Gastrocnemius medialis (tissue), 4 donors: ENCODE results near the gene LMBR1. TPM values are rescaled to one million over a fixed set of nuclear protein-coding genes. Genes with fewer than 3 reads are reported as not detected.

ENCODE experiments used
- ATAC-seq, 2 donors: fragments of 150-250 bp; one replicate each; pipeline ENCODE4 v1.9.1; 2016
- DNase-seq, 2 donors: peaks; one replicate each; pipeline ENCODE4 v3.0.0-alpha.2; 2019
- H3K27ac ChIP-seq, 4 donors: fragments of 200-600 bp; sonication (generic); 1 replicate in 1 of 4; 2 replicates in 3 of 4; pipeline ENCODE4 v1.5.1; 2016 to 2018; ENCODE audit warnings: mild to moderate bottlenecking in 2 of 4, moderate library complexity in 1 of 4
- H3K27me3 ChIP-seq, 3 donors: fragments of 200-600 bp; sonication (generic) in 2 of 3; 1 replicate in 1 of 3; 2 replicates in 2 of 3; pipeline versions ENCODE4 v1.5.1 to v1.6.0; 2016 to 2019; ENCODE audit warnings: mild to moderate bottlenecking in 1 of 3, moderate library complexity in 1 of 3
- H3K36me3 ChIP-seq, 2 donors: fragments of 200-600 bp; sonication (generic) in 1 of 2; one replicate each; pipeline ENCODE4 v1.5.1; 2017 to 2018
- H3K4me1 ChIP-seq, 2 donors: fragments of 200-600 bp; sonication (generic) in 1 of 2; one replicate each; pipeline ENCODE4 v1.5.1; 2016 to 2017; ENCODE audit warnings: mild to moderate bottlenecking in 2 of 2
- H3K4me3 ChIP-seq, 4 donors: fragments of 200-600 bp; sonication (generic) in 3 of 4; 1 replicate in 1 of 4; 2 replicates in 3 of 4; pipeline ENCODE4 v1.5.1; 2016 to 2019; ENCODE audit warnings: mild to moderate bottlenecking in 2 of 4
- H3K9me3 ChIP-seq, 3 donors: fragments of 200-600 bp; sonication (generic) in 2 of 3; 1 replicate in 1 of 3; 2 replicates in 2 of 3; pipeline ENCODE4 v1.5.1; 2016 to 2019
- CTCF ChIP-seq, 5 experiments: fragments of 450-650 bp in 3 of 5; fragments of 200-600 bp in 2 of 5; sonication (generic) in 2 of 5; IDR thresholded peaks in 4 of 5; conservative IDR thresholded peaks in 1 of 5; 1 replicate in 4 of 5; 2 replicates in 1 of 5; pipeline ENCODE4 v1.5.1; 2016 to 2019; ENCODE audit warnings: antibody characterized with exemption in 5 of 5, mild to moderate bottlenecking in 3 of 5, moderate library complexity in 3 of 5
- POLR2A ChIP-seq, 2 donors: fragments of 450-650 bp; IDR thresholded peaks; one replicate each; pipeline ENCODE4 v1.6.1; 2017; ENCODE audit warnings: antibody characterized with exemption in 2 of 2, mild to moderate bottlenecking in 2 of 2, moderate library complexity in 2 of 2
- in situ Hi-C, 4 donors: fragments of 200-750 bp; cut with MboI; loops; one replicate each; pipeline versions ENCODE4 v1.15.0 to v1.8.0; 2017; ENCODE audit warnings: low sequenced_read_pairs in 4 of 4
- intact Hi-C: fragments of 100-400 bp; cut with DNase I; formaldehyde crosslinking; loops from one replicate; pipeline ENCODE4 v1.15.1; 2023; ENCODE audit warnings: low total_unique reads
- total RNA-seq, 4 donors: library from RNA; depleted of rRNA; stranded (reverse); fragments of >200 nt; gene quantifications; one replicate each; pipeline versions ENCODE4 v1.1.0 to v1.2.3, GENCODE V29; 2016

Gene LMBR1
- total RNA-seq, 4 donors from 2014 or later, result 27.9 to 87.0 (median 35.3) TPM

- Histone ChIP-seq H3K4me1 (peaks cover 0 to 15% of the 10 kb centered on the region in 2 donors), H3K4me3 (no peak overlapping the region), H3K9me3 (no peaks in the 10 kb centered on the region), H3K27ac (no peak overlapping the region), H3K36me3 (peaks cover 0 to 10% of the 10 kb centered on the region in 2 donors), H3K27me3 (no peaks in the 10 kb centered on the region)
- TF ChIP-seq POLR2A (IDR thresholded peaks at IDR 0.05) (no peak), CTCF (IDR thresholded peaks at IDR 0.05 in 4 of 5, conservative IDR thresholded peaks at IDR 0.05 in 1 of 5) (no peak)
- intact Hi-C loops, result no loop called here
- in situ Hi-C loops, result no loop called here
- no peak for DNase-seq
- ATAC-seq, result no peak
Measured at GRCh38 chr7:156834462-156834861, 58.5 kb downstream of the LMBR1 start.

GRCh38 chr7:156833312-156833711, 59.7 kb downstream of the LMBR1 start:
- Histone ChIP-seq H3K4me1 (peaks cover 0 to 12% of the 10 kb centered on the region in 2 donors), H3K27me3 (no peaks in the 10 kb centered on the region), H3K9me3 (no peaks in the 10 kb centered on the region), H3K4me3 (no peak overlapping the region), H3K27ac (no peak overlapping the region), H3K36me3 (peaks cover 0 to 10% of the 10 kb centered on the region in 2 donors)
- no peak for DNase-seq
- in situ Hi-C loops (no loop called here), intact Hi-C loops (no loop called here)
- ATAC-seq, result no peak
- TF ChIP-seq POLR2A (IDR thresholded peaks at IDR 0.05) (no peak), CTCF (IDR thresholded peaks at IDR 0.05 in 4 of 5, conservative IDR thresholded peaks at IDR 0.05 in 1 of 5) (no peak)

- no peak for DNase-seq
- Histone ChIP-seq H3K27me3 (no peaks in the 10 kb centered on the region), H3K4me1 (peaks cover 0 to 12% of the 10 kb centered on the region in 2 donors), H3K36me3 (peaks cover 0 to 10% of the 10 kb centered on the region in 2 donors), H3K27ac (no peak overlapping the region), H3K9me3 (no peaks in the 10 kb centered on the region), H3K4me3 (no peak overlapping the region)
- intact Hi-C loops (no loop called here), in situ Hi-C loops (no loop called here)
- ATAC-seq, result no peak
- TF ChIP-seq POLR2A (IDR thresholded peaks at IDR 0.05), result no peak
- TF ChIP-seq CTCF (IDR thresholded peaks at IDR 0.05 in 4 of 5, conservative IDR thresholded peaks at IDR 0.05 in 1 of 5), result no peak
Measured at GRCh38 chr7:156832195-156832877, 60.6 kb downstream of the LMBR1 start.

GRCh38 chr7:156829669-156830336, 63.2 kb downstream of the LMBR1 start:
- intact Hi-C loops, result no loop called here
- ATAC-seq (peak; percentile 72 to 78), DNase-seq (no peak)
- no peaks in the 10 kb centered on the region for H3K27me3 ChIP-seq
- H3K4me1 ChIP-seq, result no peaks in the 10 kb centered on the region
- peaks cover 0 to 10% of the 10 kb centered on the region in 2 donors for H3K36me3 ChIP-seq
- in situ Hi-C loops, result no loop called here
- H3K4me3 ChIP-seq, result no peak overlapping the region
- no peak for TF ChIP-seq POLR2A (IDR thresholded peaks at IDR 0.05)
- no peak for TF ChIP-seq CTCF (IDR thresholded peaks at IDR 0.05 in 4 of 5, conservative IDR thresholded peaks at IDR 0.05 in 1 of 5)
- H3K9me3 ChIP-seq, result no peaks in the 10 kb centered on the region
- no peak overlapping the region for H3K27ac ChIP-seq
